Ectodermal cell (in vitro differentiated cells): ENCODE data around the gene OIT3.

ENCODE experiments used
- H3K27ac ChIP-seq: 2 replicates; pipeline ENCODE4 v1.7.0; 2013; ENCODE audit warnings: mild to moderate bottlenecking, low read depth, low read length; ENCODE audit not compliant: insufficient read depth, poor library complexity, severe bottlenecking
- H3K27me3 ChIP-seq: 2 replicates; pipeline ENCODE4 v1.7.0; 2013; ENCODE audit warnings: mild to moderate bottlenecking, low read length; ENCODE audit not compliant: insufficient read depth, control insufficient read depth, poor library complexity, severe bottlenecking
- H3K36me3 ChIP-seq: one replicate; pipeline ENCODE4 v1.7.0; 2013; ENCODE audit warnings: low read length; ENCODE audit not compliant: control insufficient read depth, insufficient read depth
- H3K4me1 ChIP-seq: one replicate; pipeline ENCODE4 v1.7.0; 2013; ENCODE audit warnings: low read length; ENCODE audit not compliant: control insufficient read depth, insufficient read depth
- H3K4me3 ChIP-seq: 2 replicates; pipeline ENCODE4 v1.7.0; 2013; ENCODE audit warnings: low read depth, low read length, control low read depth; ENCODE audit not compliant: insufficient read depth
- H3K9me3 ChIP-seq: 2 replicates; pipeline ENCODE4 v1.7.0; 2013; ENCODE audit warnings: mild to moderate bottlenecking, low read length, moderate library complexity; ENCODE audit not compliant: control insufficient read depth
- WGBS, 2 experiments: methylation state at CpG; one replicate each; pipeline ENCODE4 v1.1.7; 2013; ENCODE audit warnings: missing lambda C conversion rate in 2 of 2; 5-methylcytosine and 5-hydroxymethylcytosine counted together

Gene OIT3

DNA sequence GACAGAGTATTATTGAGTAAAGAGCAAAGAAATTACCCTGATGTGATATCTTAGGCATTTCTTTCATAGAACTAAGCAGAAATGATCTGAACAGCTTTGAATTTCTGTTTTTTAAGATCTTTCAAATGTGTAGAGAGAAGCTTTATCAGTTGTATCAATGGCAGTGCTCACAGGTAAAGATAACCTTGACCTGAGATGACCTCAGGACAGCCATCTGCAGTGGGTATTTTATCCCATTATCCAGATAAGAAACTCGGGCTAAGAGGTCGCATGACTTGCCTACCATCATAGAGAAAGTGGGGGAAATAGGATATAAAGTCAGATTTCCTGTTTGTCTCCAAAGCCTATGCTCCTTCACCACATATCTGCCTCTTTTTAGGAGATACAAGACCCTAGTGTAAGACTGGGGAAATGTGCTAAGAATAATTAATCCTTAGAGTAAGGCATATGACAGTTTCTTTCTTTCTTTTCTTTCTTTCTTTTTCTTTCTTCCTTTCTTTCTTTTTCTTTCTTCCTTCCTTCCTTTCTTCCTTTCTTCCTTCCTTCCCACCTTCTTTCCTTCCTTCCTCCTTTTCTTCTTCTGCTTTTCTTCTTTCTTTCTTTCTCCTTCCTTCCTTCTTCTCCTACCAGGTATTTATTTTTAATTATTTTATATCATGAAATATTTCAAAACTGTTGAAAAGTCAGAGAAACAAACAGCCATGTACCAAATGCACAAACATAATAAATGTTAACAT lies 50.1 kb downstream of the OIT3 start:
- no peak overlapping the region for H3K4me3 ChIP-seq
- 90 to 100% methylated on average over 2 of the region's 2 CpGs for WGBS, 2 experiments
- H3K4me1 ChIP-seq = no peaks in the 10 kb centered on the region
- no peaks in the 10 kb centered on the region for H3K27me3 ChIP-seq
- no peak overlapping the region for H3K27ac ChIP-seq
- no peaks in the 10 kb centered on the region for H3K36me3 ChIP-seq
- H3K9me3 ChIP-seq = no peaks in the 10 kb centered on the region

DNA sequence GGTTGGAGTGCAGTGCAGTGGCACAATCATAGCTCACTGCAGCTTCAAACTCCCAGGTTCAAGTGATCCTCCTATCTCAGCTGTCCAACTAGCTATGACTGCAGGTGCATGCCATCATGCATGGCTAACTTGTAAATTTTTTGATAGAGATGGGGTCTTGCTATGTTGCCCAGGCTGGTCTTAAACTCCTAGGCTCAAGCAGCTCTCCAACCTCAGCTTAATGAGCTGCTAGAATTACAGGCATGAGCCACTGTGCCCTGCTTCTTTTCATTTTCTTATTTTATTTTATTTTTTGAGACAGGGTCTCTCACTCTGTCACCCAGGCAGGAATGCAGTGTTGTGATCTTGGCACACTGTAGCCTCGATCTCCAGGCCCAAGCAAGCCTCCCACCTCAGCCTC lies 53.4 kb downstream of the OIT3 start:
- WGBS, 2 experiments = 86 to 95% methylated on average over 1 of the region's 1 CpG
- no peak overlapping the region for H3K27ac ChIP-seq
- H3K27me3 ChIP-seq = no peaks in the 10 kb centered on the region
- no peaks in the 10 kb centered on the region for H3K4me1 ChIP-seq
- no peaks in the 10 kb centered on the region for H3K36me3 ChIP-seq
- no peaks in the 10 kb centered on the region for H3K9me3 ChIP-seq
- no peak overlapping the region for H3K4me3 ChIP-seq

DNA sequence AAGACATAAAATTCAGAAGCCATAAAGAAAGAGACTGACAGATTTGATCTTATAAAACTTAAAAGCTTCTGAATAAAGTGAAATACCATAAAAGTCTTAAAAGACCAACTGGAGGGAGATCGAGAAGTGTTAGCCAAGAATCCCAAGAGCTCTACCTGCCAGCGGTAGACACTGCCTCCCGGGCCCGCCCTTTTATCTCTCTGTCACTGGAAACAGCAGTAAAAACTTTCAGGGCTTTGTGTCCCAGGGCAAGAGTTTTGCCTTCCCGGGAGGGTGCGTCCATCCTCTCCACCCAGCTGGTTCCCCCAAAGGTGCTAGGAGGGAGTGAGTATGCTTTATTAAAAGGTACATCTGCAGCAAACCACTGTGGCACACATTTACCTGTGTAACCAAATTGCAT lies 55.2 kb downstream of the OIT3 start:
- H3K36me3 ChIP-seq = no peaks in the 10 kb centered on the region
- no peaks in the 10 kb centered on the region for H3K9me3 ChIP-seq
- 57 to 67% methylated on average over 6 of the region's 6 CpGs for WGBS, 2 experiments
- H3K4me1 ChIP-seq = peaks cover 10% of the 10 kb centered on the region
- no peak overlapping the region for H3K27ac ChIP-seq
- H3K4me3 ChIP-seq = no peak overlapping the region
- H3K27me3 ChIP-seq = no peaks in the 10 kb centered on the region

DNA sequence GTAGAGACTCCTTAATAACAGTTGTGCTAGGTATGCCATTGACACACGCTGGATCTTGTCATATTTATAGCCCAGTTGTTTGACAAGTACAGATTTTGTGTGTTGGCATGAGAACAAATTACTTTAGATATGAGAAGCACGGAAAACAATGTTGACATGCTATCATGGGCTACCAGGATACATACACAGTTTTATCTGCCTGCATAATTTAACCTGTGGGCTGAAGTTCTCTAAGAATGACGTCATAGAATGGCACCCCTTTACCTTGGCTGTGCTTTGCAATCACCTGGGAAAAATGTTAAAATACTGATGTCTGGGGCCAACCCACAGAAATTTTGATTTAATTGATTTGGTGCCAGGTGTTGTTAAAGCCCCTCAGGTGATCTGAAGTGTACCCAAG lies 58.2 kb downstream of the OIT3 start:
- no peak overlapping the region for H3K27ac ChIP-seq
- WGBS, 2 experiments = 97% methylated on average over 3 of the region's 3 CpGs
- H3K4me1 ChIP-seq = peaks cover 24% of the 10 kb centered on the region
- no peaks in the 10 kb centered on the region for H3K36me3 ChIP-seq
- no peak overlapping the region for H3K4me3 ChIP-seq
- no peaks in the 10 kb centered on the region for H3K9me3 ChIP-seq
- no peaks in the 10 kb centered on the region for H3K27me3 ChIP-seq

DNA sequence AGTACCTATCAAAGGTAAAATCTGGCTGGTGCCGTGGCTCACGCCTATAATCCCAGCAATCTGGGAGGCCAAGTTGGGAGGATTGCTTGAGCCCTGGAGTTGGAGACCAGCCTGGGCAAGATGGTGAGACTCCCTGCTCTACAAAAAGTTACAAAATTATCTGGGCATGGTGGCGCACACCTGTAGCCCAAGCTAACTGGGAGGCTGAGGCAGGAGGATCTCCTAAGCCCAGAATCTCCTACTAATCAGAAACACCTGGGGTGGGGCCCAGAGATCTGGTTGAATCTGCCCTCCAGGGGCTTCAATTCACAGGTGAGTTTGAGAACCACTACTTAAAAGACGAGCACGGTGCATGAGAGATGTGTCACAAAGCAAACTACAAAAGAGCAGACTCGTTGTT lies 58.6 kb downstream of the OIT3 start:
- H3K4me3 ChIP-seq = no peak overlapping the region
- no peak overlapping the region for H3K27ac ChIP-seq
- H3K9me3 ChIP-seq = no peaks in the 10 kb centered on the region
- peaks cover 24% of the 10 kb centered on the region for H3K4me1 ChIP-seq
- no peaks in the 10 kb centered on the region for H3K27me3 ChIP-seq
- 88 to 89% methylated on average over 6 of the region's 6 CpGs for WGBS, 2 experiments
- no peaks in the 10 kb centered on the region for H3K36me3 ChIP-seq

DNA sequence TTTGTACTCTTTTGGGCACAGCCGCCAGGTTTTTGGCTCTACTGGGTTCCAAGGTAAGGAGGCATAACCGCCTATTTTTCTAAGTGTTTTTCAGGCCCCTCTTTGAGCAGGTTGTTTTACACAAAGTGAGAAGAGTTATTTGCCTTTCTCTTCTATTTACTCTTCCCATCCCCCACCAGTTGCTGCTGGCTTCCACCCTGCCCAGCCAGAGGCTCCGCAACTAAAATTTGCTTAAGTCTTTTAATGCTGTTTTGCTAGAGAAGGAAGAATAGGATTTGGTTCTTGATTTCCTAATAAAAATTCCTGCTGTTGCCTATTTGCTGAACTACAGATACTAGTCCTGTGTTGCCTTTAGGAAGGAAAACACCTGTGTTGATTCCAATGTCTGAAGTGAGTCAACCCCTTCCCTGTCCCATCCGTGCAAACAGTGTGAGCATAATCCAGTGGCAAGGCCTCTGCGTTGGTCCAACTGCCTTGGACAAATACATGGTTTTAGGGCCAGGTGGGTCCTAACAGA lies 59.2 kb downstream of the OIT3 start:
- Histone ChIP-seq H3K4me1 (peaks cover 24% of the 10 kb centered on the region), H3K36me3 (no peaks in the 10 kb centered on the region), H3K27ac (no peak overlapping the region), H3K27me3 (no peaks in the 10 kb centered on the region), H3K4me3 (no peak overlapping the region), H3K9me3 (no peaks in the 10 kb centered on the region)
- WGBS, 2 experiments = 65 to 66% methylated on average over 5 of the region's 5 CpGs

DNA sequence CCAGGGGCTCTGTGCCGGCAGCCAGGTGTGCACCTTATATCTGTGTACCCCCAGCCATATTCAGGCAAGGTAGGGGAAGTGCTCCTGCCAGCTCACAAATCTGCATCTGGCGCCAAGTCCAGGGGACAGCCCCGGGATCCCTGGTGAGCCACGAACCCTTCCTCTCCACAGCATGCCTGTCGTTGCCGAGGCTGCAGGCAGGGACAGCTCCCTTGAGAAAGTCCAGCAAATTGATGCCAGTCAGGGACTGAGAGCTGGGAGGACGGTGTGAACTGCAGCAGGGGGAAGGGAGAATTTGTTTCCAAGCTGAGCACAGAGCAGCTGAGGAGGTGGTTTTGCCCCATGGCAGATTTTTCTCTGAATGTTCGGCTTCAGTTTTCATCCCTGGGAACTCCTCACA lies 60.1 kb downstream of the OIT3 start:
- Histone ChIP-seq H3K9me3 (no peaks in the 10 kb centered on the region), H3K36me3 (no peaks in the 10 kb centered on the region), H3K27ac (no peak overlapping the region), H3K27me3 (no peaks in the 10 kb centered on the region), H3K4me1 (peaks cover 24% of the 10 kb centered on the region), H3K4me3 (no peak overlapping the region)
- WGBS, 2 experiments = 33 to 38% methylated on average over 8 of the region's 8 CpGs

DNA sequence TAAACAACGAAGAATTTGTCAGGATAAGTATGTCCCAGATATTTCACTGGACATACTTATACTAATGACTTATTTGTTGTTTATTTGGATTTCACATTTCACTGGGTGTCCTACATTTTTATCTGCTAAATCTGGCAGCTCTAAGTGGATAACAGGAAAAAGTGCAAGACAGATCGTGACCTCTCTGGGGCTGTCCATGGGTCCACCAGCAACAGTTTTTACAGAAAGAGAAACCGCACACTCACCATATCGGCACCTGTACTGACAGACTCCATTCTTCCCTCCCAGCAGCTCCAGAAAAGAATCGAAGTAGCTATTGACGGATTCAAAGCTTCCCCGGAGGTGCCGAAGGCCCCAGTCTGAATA lies 60.7 kb downstream of the OIT3 start:
- no peak overlapping the region for H3K4me3 ChIP-seq
- peaks cover 24% of the 10 kb centered on the region for H3K4me1 ChIP-seq
- H3K9me3 ChIP-seq = no peaks in the 10 kb centered on the region
- WGBS, 2 experiments = 62 to 70% methylated on average over 8 of the region's 8 CpGs
- no peaks in the 10 kb centered on the region for H3K36me3 ChIP-seq
- H3K27ac ChIP-seq = no peak overlapping the region
- no peaks in the 10 kb centered on the region for H3K27me3 ChIP-seq

DNA sequence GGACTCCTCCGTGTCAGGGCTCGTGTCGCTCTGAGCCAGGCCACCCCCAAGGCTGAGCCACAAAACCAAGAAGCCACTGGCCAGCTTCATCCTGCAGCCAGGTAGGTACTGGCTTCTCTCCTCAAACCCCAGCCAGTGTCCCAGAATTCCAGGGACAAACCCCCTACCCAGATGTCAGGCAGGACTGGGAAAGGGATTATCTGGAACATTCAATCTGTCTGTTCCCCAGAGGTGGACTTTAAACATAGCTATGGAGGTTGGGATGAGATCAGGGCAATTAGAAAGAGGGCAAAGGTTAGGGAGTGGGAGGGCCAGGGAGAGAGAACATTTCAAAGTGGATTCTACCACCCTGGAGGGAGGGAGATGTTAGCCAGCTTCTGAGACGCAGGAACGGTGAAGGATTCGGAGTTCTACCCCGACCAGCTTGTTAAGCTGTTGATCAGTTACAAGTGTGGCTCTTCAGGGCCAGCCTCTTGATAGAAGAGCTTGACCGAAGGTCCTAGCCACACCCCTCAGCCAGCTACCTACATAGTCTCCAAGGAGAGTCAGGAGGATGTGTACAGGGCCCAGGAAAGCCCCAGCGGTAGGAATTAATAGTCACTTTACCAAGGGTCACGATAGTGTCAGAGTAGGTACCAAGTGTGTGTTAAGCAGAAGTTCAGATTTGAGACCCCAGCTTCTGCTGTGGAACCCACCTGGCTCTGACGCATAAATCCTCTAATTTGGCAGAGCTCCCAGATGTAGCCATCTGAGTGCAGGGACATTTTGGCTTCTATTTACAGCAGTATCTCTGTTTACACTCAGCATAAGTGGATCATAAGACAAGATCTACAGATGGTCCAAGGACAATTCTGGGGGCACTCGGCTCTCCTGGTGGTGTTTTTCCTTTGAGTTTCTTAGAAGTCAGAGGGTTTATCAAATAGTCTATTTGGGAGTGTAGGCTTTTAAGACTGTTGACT lies 61.3 kb downstream of the OIT3 start, which contains the start of gene PLA2G12B:
TSS of gene PLA2G12B (minus strand) at position 211 of the 959 bp plus-strand sequence. CDS start at position 90, 121 bp downstream.
- Histone ChIP-seq H3K27me3 (no peaks in the 10 kb centered on the region), H3K4me3 (no peak within 1 kb of the TSS), H3K9me3 (no peaks in the 10 kb centered on the region), H3K4me1 (peaks cover 24% of the 10 kb centered on the region), H3K36me3 (no peaks in the 10 kb centered on the region), H3K27ac (no peak within 1 kb of the TSS)
- WGBS, 2 experiments = 71 to 75% methylated on average over 12 of the region's 12 CpGs

DNA sequence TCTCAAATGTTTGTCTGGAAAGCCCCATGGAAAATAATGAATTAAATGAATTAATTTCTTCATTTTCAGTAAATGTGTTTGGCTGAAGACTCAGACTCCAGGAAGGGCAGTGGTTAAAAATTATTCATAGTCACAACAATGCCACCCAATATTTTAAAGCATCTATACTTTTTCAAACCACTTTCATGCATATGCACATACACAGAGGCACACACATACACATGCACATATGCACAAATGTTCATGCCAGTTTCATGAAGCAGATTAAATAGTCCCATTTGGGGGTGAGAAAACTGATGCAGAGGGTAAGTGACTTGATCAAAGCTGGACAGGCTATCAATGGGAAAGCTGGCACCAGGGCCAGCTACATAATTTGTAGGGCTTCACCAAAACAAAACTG lies 62.5 kb downstream of the OIT3 start:
- H3K4me1 ChIP-seq = peaks cover 24% of the 10 kb centered on the region
- no peaks in the 10 kb centered on the region for H3K9me3 ChIP-seq
- no peaks in the 10 kb centered on the region for H3K27me3 ChIP-seq
- no peaks in the 10 kb centered on the region for H3K36me3 ChIP-seq
- H3K4me3 ChIP-seq = no peak overlapping the region
- H3K27ac ChIP-seq = no peak overlapping the region
